Left ventricle myocardium inferior (tissue), 1 donor: Measurements from ENCODE around the gene PTP4A1. TPM values are rescaled to one million over a fixed set of nuclear protein-coding genes. Genes with fewer than 3 reads are reported as not detected.

Experiments
- DNase-seq: peaks from one replicate; pipeline ENCODE4 v3.0.0-alpha.2; 2020
- H3K27ac ChIP-seq: fragments of 200-600 bp; replicated peaks from 2 replicates; pipeline ENCODE4 v1.8.0; 2021
- H3K27me3 ChIP-seq: fragments of 200-600 bp; 2 replicates; pipeline ENCODE4 v1.8.0; 2021; ENCODE audit warnings: low read depth
- H3K36me3 ChIP-seq: fragments of 200-600 bp; 2 replicates; pipeline ENCODE4 v1.8.0; 2021
- H3K4me1 ChIP-seq: fragments of 200-600 bp; 2 replicates; pipeline ENCODE4 v1.8.0; 2021
- H3K4me3 ChIP-seq: fragments of 200-600 bp; 2 replicates; pipeline ENCODE4 v1.8.0; 2021; ENCODE audit warnings: mild to moderate bottlenecking, moderate library complexity
- H3K9me3 ChIP-seq: fragments of 200-600 bp; replicated peaks from 2 replicates; pipeline ENCODE4 v1.8.0; 2021
- intact Hi-C: fragments of 100-400 bp; cut with micrococcal nuclease; formaldehyde crosslinking; loops from one replicate; pipeline ENCODE4 v1.11.0; 2022
- total RNA-seq: library from RNA; stranded (reverse); fragmentation: NEBNext Ultra II Directional; extraction: Animal tissue kit (Norgen Biotek cat#: 25700); gene quantifications from one replicate; pipeline ENCODE4 v1.2.1, GENCODE V29; 2021
- TF ChIP-seq, protein P1 (sequence below): fragments of 200-600 bp; IDR thresholded peaks from 2 replicates; pipeline ENCODE4 v1.8.0; 2021; ENCODE audit warnings: antibody characterized with exemption, mild to moderate bottlenecking, borderline replicate concordance
- donor health status: DM: no; HTN: yes; CAD: no; lungs with severe emphysema.

PTP4A1 gene
- total RNA-seq, 1 donor from 2014 or later: 22.3 TPM

DNA sequence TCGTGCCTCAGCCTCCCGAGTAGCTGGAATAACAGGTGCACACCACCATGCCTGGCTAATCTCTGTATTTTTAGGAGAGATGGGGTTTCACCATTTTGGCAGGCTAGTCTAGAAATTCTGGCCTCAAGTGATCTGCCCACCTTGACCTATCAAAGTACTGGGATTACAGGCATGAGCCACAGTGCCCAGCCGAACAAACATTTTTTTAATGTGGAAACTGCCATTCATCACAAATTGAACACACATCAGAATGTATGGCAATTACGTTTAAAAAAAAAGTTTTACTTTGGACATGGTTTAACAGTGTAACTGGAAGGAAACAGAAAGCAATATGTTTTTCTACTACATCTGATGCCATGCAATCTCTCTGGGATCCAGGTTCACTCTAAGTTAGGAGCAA, 38.3 kb upstream of the PTP4A1 start:
- intact Hi-C loops: no loop called here
- TF ChIP-seq, protein P1, sequence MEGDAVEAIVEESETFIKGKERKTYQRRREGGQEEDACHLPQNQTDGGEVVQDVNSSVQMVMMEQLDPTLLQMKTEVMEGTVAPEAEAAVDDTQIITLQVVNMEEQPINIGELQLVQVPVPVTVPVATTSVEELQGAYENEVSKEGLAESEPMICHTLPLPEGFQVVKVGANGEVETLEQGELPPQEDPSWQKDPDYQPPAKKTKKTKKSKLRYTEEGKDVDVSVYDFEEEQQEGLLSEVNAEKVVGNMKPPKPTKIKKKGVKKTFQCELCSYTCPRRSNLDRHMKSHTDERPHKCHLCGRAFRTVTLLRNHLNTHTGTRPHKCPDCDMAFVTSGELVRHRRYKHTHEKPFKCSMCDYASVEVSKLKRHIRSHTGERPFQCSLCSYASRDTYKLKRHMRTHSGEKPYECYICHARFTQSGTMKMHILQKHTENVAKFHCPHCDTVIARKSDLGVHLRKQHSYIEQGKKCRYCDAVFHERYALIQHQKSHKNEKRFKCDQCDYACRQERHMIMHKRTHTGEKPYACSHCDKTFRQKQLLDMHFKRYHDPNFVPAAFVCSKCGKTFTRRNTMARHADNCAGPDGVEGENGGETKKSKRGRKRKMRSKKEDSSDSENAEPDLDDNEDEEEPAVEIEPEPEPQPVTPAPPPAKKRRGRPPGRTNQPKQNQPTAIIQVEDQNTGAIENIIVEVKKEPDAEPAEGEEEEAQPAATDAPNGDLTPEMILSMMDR: no peak
- no peaks in the 10 kb centered on the region for H3K27me3 ChIP-seq
- H3K4me3 ChIP-seq: no peak overlapping the region
- H3K4me1 ChIP-seq: no peaks in the 10 kb centered on the region
- no peak overlapping the region for H3K27ac ChIP-seq
- no peaks in the 10 kb centered on the region for H3K36me3 ChIP-seq
- no peaks in the 10 kb centered on the region for H3K9me3 ChIP-seq
- no peak for DNase-seq

- intact Hi-C loops: no loop called here
- H3K4me3 ChIP-seq: no peak overlapping the region
- no peaks in the 10 kb centered on the region for H3K9me3 ChIP-seq
These were observed 34.9 kb upstream of the PTP4A1 start for GRCh38 chr6:63537201-63537958.

GRCh38 chr6:63537959-63538300, 34.4 kb upstream of the PTP4A1 start:
- Histone ChIP-seq H3K9me3 (no peaks in the 10 kb centered on the region), H3K36me3 (no peaks in the 10 kb centered on the region), H3K4me3 (no peak overlapping the region), H3K4me1 (no peaks in the 10 kb centered on the region), H3K27me3 (peaks cover 10% of the 10 kb centered on the region), H3K27ac (no peak overlapping the region)
- intact Hi-C loops: no loop called here
- DNase-seq: no peak
- TF ChIP-seq, protein P1: no peak

More at GRCh38 chr6:63537201-63537958, 34.9 kb upstream of the PTP4A1 start:
- TF ChIP-seq, protein P1: no peak
- Histone ChIP-seq H3K27ac (no peak overlapping the region), H3K36me3 (no peaks in the 10 kb centered on the region), H3K27me3 (peaks cover 10% of the 10 kb centered on the region), H3K4me1 (no peaks in the 10 kb centered on the region)
- no peak for DNase-seq

- TF ChIP-seq, protein P1: no peak
- intact Hi-C loops: no loop called here
- no peaks in the 10 kb centered on the region for H3K9me3 ChIP-seq
- H3K4me1 ChIP-seq: no peaks in the 10 kb centered on the region
- peaks cover 10% of the 10 kb centered on the region for H3K27me3 ChIP-seq
- no peak overlapping the region for H3K4me3 ChIP-seq
- no peak overlapping the region for H3K27ac ChIP-seq
- no peaks in the 10 kb centered on the region for H3K36me3 ChIP-seq
- no peak for DNase-seq
These were observed 33.7 kb upstream of the PTP4A1 start for GRCh38 chr6:63538550-63538949.

DNA sequence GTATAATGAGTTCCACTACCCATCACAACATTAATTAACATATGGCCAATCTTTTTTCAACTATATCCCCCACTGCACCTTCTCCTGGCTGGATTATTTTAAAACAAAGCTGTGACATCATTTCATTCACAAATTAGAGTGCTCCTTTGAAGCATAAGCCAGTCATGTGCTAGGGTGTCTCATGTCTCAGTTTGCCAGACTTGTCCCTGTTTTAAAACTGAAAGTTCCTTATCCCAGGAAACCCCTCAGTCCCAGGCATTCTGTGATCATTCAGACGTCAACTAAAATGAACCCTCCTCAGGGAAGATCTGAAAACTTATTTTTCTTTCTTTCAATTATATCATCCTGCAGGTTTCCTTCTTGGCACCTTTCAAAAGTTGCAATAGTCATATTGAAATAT, 29.3 kb upstream of the PTP4A1 start:
- H3K36me3 ChIP-seq: no peaks in the 10 kb centered on the region
- DNase-seq: no peak
- no peaks in the 10 kb centered on the region for H3K9me3 ChIP-seq
- H3K27me3 ChIP-seq: peaks cover 13% of the 10 kb centered on the region
- TF ChIP-seq, protein P1: no peak
- H3K4me1 ChIP-seq: no peaks in the 10 kb centered on the region
- intact Hi-C loops: no loop called here
- no peak overlapping the region for H3K4me3 ChIP-seq
- H3K27ac ChIP-seq: no peak overlapping the region
